NCI-H69 (cell line): ENCODE results near the gene DCTN3.

Experiments used
- DNase-seq: peaks from one replicate; lab custom pipeline; 2025; lab: John Stamatoyannopoulos, UW

The DCTN3 gene

DNA sequence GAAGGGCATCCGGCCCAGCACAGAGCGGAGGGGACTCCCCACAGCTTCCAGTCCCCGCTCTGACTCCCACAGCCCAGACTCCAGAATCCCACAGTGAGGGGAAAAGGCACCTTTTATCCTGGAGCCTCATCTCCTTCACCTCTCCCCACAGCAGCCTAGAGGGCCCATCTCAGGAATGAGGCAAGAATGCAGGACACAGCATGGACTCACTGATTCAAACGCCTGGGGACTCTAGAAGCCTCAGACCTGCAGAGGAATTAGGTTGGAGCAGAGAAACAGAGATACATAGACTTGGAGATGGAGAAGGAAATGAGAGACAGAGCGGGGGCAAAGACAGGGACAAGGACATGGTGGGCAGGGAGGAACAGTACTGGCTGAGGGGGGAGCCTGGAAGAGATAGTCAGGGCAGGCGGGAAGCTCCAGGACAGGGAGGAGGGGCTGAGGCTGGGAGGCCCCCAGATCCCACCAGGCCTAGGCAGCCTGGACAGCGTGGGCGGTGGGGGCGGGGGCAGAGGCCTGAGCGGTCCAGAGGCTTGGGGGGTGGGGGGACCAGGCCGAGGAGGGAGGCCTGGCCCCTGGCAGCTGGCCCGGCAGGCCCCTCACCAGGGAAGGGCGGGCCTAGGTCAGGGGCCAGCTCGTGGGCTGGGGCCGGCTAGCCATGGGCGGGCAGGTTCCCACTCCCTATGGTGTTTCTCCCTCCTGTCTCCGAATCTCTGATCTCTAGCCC, 46.5 kb downstream of the DCTN3 start:
- DNase-seq = no peak

DNA sequence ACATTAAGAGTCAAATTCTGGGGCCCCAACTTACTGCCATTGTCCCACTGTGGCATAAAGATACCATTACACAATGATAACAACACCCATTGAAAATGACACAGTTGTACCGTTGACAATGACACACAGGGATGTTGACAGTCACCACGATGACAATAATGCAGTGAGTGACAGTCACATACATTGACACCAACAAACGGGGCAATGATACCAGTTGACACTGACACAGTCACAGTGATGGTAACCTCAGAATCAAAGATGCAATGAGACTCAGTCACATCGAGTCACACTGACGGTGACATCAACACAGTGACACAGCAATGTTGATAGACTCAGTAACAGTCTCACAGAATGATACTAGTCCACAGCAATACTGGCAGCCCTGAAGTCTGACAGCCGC, 47.7 kb downstream of the DCTN3 start:
- DNase-seq = no peak

DNA sequence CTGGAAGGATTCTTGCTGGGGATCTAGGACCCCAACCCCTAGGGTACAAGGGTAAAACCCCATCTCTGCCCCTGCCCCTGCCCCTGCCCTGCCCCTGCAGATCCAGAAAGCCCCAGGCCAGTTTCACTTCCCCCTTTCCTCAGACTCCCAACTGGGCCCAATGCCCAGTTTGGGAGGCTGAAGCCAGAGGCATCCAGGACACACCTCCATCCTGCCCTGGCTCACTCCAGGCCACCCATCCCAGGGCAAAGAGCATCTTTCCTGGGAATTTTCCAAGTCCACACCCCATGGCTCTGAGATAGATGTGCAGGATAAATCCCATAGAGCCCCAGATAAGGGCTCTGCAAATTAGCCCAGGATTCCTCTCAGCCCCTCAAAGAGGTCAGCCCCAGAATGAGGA, 48.2 kb downstream of the DCTN3 start:
- DNase-seq = no peak

DNA sequence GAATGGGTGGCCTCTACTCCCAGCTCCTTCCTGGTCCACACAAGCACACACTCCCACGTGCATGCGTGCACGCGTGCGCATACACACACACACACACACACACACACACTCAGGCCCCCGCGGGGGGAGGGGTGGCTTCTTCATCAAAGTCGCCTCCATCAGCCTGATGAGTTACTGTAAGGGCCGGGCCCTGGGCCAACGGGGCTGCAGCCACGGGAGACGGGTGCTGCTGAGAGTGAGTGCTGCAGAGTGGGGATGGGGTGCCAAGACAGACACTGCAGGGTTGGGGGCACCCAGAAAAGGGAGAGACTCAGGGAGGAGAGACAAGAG, 48.8 kb downstream of the DCTN3 start:
- no peak for DNase-seq

DNA sequence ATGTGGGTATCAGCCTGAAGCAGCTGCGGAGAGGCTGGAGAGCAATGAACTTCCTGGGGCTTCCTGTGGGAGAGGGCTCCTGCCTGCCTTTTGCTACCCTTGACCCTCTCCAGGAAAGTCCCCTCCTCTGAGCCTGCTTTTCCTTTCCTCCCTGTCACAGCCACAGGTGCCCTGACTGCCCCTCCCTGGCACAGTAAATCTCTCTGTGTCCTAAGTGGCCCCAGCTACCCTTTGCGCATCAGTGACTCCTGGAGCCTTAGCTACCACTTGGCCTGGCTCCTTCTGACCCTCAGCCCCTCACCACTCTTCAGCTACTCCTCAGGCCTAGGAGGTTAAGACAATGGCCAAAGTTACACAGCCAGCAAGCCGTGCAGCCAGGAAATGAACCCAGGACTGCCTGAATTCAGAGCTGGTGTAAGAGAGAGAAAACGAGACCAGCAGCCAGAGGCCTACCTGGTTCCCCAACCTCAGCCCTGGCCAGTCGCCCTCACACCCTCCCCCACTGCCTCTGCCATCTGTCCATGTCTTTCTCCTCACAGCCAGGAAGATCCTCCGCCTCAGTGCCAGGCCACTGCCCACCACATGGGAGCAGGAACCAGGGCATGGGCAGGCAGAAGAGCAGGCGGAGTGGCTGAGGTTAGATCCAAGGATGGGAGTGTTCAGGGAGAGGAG, 49.4 kb downstream of the DCTN3 start:
- DNase-seq = peak; percentile 52

DNA sequence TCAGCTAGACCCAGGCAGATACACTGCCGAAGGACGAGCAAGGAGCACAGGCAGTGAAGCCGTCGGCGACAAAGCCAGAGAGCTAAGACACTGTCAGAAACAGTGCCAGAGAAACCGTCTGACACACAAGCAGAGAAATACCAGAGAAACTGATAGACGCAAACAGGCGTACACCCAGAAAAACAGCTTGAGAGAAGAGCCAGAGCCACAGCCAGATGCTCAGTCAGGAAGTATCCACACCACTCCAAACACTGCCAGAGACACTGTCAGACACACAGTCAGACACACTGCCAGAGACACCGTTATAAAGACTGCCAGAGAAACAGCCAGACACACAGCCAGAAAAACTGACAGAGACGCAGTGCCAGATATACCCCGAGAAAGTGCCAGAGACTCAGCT, 49.9 kb downstream of the DCTN3 start:
- DNase-seq = no peak

DNA sequence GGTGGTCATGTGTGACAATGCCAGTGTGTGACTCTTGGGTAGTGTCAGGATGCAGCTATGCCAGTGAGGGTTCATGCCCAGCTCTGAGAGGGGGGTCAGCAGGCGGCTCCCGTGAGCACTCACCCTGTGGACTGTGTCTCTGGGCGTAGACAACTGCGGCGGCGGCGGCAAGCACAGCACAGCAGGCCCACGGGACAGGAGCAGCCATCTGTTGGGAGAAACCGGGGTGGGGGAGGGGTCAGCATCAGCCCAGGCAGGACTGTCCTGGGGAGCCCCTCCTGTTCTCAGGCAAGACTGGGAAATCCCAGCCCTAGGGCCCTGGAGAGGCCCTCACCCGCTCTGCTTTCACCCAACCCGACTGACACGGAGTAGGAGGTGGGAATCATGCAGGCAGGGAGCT, 51.5 kb downstream of the DCTN3 start:
- peak; percentile 27 for DNase-seq

DNA sequence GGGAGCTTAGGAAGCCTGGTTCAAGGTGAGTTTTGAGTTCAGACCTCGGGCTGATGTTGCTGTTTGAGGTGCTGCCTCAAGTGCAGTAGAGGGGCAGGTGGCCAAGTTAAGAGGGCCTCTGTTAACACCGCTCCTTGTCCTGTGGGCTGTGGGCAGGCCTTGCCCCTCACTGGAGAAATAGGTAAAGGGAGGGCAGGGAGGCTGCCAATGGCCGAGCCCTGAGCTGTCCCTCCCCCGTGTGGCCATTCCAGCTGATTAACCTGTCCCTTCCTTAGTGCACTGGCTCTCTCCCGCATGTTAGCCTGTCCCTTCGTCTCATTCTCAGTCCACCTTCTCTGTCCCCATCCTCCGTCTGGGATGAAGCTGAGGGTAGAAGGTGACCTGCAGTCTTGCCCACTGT, 52.2 kb downstream of the DCTN3 start:
- no peak for DNase-seq

DNA sequence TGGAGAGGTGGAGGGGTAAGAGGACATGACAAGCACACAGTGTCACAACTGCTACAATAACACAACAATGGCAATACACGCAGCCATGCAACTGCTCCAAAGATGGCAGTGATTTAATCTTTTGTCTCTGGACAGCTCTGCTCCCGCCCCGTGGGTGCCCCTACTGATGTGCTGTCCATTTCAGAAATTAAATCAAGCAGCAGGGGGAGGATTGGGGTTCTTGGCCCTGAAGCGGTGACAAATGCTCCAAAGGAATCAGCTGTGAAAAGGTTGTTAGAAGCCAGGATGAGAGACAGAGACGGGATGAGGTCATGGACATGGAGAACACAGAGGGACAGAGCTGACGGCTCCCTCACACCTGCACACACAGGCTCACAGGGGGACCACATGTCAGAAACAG, 53.3 kb downstream of the DCTN3 start:
- no peak for DNase-seq

DNA sequence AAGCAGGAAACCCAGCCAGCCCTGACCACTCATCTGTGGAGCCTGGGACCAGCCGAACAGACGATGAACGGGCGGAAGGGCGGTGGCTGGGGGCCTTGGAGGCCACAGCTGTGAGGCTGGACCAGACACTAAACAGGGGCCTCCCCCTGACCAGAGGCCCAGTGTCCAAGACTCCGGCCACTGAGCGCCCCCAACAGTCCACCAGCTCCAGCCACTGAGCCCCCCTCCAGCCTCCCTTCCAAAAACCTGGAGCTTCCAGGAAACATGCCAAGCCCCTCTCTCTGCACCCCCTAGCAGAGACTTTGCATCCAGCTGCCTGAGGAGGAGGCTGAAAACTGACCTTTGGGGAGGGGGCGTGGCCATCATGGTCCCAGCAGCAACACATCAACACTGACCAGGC, 54.0 kb downstream of the DCTN3 start:
- DNase-seq = no peak

DNA sequence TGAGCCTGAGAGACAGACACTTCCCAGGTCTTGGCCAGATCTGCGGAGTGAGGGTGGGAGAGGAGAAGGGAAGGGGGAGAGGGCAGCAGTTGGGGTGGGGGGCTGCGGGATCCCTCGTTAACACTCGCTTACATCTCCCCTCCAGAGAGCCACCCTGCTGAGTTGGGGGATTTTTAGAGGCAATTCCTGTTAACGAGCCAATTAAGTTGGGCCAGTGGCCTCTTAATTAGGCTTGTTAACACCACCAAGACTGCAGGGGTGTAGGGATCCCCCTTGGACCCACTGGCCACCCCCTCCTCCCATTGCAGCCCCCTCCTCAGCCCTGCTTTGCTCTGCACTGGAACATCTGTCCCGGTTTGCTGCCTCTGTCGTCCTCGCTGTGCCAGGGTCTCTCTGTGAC, 54.4 kb downstream of the DCTN3 start:
- no peak for DNase-seq

DNA sequence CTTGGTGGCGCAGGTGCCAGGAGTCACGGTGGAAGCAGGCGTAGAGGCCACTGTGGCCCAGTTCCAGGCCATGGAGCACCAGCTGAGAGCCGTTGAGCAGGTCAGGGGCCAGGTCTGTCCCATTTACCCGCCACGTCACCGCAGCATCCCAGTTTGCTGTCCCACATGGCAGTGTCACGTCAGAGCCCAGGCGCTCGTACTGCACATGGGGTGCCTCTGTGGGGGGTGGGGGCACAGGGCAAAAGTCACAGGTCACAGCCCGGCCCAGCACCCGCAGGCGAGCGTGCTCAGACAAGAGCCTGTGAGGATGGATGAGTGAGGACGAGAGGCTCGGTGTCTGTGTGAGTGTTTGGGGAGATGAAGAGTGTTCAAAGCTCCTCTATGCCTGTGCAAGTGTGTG, 55.7 kb downstream of the DCTN3 start:
- DNase-seq = no peak
